HG03378 (cell line): ENCODE results near the gene CDH11.

ENCODE experiments used
- ATAC-seq: cut with Tn5 transposase; IDR thresholded peaks from one replicate; pipeline ENCODE4 v1.9.1; 2021; ENCODE audit warnings: mild to moderate bottlenecking, moderate library complexity; ENCODE audit not compliant: unreplicated experiment

The CDH11 gene

DNA sequence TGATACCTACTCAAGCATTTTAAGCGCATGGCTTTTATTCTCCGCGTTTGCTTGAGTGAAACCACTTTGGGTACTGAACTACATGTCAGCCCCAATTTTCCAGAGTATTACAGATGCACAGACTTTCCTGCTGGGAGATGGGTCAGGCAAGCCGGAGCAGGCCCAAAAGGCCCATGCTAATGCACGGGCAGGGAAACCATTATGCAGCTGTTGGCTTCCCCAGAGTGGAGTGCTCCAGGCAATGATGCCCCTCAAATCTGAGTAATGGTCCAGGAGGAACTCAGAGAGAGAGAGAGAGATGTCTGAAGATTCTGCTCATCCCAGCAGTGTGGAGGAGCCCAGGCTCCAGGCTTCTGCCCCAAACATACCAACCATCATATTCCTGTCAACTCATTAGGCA, 80.2 kb downstream of the CDH11 start:
- ATAC-seq = no peak

DNA sequence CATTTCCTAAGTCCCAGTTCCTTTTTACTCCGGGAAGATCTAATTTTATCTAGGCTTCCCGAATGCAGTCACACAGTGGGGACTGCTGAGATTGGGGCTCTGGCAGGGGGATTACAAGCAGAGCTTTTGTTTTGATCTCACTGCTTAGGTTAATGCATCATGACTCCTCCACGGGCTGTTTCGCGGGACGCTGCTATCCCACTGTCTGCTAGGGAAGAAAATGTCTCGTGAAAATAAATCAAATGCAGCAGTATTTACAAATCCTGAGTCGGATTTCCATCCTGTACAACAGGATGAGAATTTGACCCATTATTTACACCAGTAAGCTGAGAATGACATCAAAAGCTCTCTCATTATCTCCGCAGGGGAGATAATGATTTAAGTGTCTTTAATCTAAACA, 83.8 kb downstream of the CDH11 start:
- no peak for ATAC-seq

DNA sequence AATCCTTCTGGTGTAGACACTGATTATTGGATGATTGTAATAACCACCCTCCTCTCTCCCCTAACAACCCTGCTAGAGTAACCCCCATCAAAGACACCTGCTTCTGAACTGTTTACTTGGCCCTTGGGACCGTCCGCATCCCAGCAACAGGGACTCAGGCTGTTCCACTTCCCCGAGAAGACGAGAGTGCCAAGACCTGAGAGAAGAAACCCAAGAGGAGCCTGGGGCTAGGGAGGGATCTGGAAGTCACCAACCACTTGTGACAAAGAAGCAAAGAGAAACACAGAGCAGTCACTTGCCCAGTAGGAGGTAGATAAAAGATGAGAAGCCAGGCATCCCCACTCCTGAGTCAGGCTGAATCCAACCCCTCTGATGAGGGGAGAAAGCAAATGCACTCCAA, 84.3 kb downstream of the CDH11 start:
- no peak for ATAC-seq

DNA sequence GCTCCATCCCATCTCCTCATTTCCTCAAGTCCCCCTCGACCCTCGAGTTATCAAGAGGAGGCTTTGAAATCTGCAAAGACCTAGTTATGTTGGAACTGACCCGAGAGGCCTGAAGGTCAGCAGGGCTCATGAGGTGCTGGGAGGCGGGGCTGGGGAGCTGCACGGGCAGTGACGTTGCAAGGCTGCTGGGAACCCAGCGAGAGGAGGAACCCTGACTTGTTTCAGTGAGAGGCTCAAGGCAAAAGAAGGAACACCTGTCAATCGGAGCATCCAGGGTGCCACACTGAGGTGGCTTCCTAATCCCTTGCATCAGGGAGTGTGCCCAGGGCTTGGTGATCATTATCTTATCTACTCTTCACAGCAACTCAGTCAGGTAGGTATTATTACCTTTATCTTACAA, 86.9 kb downstream of the CDH11 start:
- ATAC-seq = no peak

DNA sequence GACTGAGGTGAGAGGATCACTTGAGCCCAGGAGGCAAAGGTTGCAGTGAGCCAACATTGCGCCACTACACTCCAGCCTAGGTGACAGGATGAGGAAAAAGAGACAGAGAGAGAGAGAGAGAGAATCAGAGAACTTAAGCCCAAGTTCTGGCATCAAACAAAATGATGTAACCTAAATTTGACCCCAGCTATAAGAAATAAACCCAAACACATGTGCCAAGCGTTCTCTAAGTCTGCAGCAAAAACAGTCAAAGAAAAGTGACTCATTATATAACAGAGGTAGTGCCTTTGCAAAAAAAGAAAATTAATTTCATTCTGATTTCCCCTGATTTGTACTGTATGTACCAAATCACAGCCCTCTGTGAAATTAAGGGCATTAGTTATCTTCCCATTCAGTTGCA, 89.5 kb downstream of the CDH11 start:
- ATAC-seq = no peak

DNA sequence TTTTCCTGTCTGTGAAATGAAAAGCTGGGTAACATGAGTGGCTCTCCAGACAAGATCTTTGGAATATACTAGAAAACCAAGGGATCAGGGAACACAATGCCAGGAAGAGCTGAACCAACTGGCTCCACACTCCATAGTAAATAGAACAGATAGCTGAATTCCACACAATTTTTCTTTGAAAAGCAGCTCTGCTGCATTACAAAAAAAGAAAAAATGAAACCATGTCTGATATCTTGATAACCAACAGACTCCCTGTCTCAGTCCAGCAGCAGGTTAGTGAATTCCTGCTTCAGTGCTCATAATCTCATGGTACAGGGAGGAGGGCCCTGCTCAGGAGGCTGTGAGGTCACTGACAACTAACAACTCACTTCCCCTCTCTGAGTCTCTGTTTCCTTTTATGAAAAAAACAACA, 97.1 kb downstream of the CDH11 start:
- ATAC-seq = no peak

DNA sequence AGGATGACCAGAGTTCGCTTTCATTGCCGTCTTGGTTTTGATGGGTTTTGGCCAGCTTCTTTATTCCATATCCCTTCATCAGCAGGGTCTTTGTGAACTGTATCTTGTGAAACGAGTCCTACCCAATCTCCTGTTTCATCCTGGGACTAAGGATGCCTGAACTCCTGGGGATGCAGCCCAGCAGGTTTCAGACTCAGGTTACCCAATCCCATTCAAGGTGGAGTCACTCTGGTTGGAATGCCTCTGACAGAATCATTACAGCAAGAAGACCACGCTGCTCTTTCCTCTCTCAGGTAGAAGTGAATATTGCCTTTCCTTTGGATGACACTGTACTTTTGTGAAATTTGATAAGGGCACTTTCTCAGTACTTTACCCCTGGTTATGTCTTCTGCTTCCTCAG, 98.1 kb downstream of the CDH11 start:
- no peak for ATAC-seq

DNA sequence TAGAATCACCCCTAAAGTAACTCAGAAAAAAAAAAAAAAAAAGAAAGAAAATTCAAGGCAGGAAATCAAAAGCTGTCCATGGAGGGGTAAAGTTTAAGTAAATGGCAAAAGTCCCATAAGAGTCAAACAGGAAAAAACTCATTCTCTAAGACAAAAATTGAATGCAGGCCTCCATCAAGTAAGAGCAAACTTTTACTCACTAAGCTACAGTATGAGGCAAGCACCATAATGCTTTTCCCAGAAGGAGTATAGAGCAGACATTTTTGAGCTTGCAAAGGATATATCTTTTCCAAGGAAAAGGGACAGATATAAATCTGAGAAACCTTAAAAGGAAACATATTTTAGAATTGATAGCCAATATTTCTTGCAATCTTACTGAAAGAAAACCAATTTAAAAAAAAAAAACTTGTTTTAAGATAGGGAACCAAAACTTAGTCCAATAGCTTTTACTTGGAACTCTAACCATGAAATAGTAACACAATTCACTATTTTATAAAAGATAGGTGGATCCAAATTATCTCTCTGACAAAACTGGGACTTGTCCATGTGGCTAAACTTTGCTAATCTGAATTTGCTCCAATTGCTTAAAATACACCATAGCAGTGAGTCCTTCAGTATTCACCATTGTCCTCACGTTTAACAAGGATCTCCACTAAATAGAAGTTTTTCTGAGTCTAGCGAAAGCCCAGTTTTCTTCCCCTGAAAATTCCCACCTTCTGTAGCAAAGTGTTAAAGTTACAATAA, 99.8 kb downstream of the CDH11 start:
- ATAC-seq = no peak

DNA sequence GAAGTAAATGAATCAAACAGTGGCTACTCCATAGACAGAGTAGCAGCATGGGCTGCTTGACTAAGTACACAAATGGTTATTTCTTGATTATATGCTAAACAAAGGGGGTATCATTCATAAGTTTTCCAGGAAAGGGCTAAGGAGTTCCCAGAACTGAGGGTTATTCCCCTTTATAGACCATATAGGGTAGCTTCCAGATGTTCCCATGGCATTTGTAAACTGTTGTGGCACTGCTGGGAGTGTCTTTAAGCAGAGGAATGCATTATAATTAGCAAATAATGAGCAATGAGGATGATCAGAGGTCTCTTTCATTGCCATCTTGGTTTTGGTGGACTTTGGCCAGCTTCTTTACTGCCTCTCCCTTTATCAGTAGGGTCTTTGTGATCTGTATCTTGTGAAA, 105.1 kb downstream of the CDH11 start:
- ATAC-seq = no peak

DNA sequence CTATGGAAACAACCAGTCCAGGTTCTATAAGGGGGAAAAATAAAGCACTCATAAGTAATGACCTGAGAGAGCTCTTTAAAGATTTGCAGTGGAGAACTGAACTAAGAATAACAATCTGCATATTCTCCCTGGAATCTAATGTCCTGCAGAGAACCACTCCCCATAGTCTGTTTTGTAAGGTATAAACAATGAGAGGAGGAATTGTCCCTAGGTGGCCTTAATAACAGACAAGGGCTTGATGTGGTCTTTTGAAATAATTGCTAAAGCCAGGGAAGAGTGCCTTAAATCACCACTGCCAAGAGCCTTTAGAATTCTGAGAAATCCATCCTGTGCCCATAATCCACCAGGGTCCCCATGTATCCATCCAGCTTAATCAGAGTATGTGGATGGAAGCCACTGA, 106.3 kb downstream of the CDH11 start:
- ATAC-seq = no peak

DNA sequence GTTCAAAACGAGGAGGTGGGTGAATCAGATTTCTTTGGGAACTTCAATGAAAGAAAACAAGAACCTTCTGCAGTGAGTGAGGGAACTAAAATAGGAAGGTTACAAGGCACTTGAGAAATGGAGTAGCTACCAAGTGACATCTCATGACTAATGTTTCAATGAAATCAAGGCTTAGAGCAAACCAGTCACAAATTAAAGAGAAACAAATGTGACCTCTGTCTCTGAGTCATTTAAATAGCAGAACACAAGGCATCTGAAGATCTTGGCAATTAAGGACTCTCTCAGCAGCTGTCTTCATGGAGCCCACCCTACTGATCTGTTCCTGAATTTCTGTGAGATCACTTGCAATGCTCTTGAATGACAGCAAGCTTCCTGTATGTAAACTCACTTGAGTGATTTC, 109.5 kb downstream of the CDH11 start:
- no peak for ATAC-seq

DNA sequence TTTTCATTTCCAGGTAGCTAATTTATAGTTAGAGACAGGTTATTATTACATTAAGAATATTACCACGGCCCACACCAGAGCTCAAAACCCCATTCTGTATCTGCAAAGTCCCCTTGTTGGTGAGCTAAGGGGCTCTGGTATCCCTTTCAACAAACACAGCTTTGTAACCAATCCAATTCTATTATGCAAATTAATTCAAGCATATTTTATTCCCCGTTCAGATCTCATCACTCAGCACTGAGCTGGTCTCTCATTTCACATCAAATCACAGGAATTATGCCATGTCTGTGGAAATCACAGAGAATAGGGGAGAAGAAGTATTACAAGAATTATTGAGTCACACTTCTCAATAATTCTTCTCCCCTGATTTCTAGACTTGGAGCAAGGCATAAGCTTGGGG, 111.7 kb downstream of the CDH11 start:
- no peak for ATAC-seq

DNA sequence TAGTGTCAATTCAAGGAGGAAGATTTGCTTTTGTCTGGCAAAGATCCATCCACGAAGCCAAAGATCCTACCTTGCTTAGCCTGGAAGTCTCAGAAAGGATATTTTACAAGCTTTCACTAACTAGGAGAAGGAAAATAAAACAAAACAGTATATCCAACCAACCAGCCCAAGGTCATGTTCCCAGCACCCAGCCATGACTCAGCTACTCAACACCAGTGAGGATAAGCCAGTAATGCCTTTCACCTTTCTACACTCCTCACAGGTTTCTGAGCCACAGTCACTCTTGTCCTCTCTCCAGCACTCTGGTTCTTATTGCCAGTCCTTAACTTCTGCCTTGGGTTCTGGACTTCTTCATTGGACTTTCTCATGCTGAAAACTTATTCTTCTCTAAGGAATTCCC, 116.2 kb downstream of the CDH11 start:
- no peak for ATAC-seq

DNA sequence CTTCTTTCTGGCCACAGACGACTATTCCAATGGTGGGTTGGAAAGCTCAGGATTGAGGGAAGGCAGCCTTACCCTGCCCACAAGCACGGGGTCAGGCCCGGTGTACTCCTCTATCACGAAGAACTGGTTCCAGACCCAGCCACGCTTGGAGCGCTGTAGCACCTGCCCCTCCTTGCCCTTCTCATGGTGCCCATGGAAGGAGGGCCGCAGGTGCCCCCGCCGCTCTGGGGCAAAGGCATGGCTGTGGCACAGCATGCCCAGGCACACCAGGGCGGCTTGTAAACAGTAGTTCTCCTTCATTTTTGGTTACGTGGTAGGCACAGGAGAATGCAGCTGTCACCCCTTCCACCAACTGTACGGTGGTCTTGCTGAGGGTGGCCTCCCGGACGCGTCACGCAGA, 117.3 kb downstream of the CDH11 start:
- ATAC-seq = no peak

DNA sequence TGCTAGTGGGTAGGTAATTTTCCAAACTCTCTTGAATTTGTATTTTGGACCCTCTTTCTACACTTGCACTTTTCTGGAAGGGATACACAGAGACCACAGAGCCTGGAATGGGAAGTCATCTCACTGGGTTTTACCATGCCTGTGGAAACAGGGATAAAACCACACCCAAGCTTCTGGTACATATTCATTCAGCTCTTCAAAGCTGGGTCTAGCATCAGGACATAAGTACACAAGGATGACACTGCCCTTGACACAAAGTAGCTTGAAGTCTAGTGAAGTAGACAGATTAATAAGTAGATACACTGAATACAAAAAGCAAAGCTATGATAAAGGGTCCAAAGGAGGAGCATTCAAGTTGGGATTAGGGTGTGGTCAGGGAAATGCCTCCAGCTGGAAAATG, 118.2 kb downstream of the CDH11 start:
- no peak for ATAC-seq

DNA sequence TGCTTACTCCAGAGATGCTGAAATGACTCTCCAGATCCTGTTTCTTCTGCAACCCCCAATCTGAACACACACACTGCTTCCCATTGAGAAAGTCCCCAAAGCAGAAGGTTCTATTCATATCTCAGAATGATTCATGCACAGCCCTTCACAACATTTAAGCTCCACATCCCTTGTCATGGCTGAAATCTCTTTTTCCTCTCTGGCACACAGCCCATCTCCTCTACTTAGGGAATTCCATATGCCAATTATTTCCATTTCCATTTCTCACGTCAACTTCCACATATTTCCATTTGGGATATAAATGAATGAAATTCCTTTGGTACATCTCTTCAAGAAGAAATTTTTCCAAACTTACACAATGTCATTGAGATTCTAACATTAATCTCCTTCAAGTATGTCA, 119.6 kb downstream of the CDH11 start:
- no peak for ATAC-seq

DNA sequence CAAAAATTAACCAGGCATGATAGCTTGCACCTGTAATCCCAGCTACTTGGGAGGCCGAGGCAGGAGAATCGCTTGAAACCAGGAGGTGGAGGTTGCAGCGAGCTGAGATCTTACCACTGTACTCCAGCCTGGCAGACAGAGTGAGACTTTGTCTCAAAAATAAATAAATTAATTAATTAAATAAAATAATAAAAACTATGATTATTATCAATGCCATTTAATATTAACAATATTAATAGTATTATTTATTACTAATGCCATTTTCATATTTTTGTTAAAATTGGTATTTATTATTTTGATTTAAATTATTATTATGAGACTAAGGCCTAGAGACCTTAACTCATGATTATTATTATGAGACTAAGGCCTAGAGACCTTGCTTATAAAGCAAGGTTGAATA, 121.2 kb downstream of the CDH11 start:
- ATAC-seq = no peak

DNA sequence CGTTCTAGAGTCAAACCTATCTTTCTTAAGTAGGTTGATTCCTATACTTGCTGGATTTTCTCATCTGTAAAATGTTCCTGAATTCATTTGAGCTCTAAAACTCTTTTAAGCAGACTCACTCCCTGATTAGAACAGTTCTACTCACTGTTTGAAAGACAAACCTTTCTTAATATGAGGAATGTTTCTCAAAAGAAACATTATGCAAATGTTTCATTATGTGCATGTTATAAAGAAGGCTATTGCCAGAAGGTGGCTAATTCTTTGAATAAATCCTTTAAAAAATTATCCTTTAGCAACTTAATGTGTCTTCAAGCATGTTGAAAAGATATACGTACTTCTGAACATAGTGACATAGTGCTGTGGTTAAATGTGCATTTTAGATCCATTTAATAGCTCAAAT, 124.1 kb downstream of the CDH11 start:
- ATAC-seq = no peak

DNA sequence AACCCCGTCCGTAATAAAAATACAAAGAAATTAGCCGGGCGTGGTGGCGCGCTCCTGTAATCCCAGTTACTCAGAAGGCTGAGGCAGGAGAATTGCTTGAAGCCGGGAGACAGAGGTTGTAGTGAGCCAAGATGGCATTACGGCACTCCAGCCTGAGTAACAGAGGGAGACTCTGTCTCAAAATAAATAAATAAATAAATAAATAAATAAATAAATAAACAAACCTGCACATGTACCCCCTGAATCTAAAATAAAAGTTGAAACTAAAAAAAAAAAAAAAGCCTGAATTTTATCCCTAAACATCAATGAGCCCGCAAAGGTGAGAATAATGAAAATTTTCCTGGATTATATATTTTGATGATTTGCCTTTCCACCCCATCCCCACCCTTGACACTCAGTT, 124.7 kb downstream of the CDH11 start:
- no peak for ATAC-seq

DNA sequence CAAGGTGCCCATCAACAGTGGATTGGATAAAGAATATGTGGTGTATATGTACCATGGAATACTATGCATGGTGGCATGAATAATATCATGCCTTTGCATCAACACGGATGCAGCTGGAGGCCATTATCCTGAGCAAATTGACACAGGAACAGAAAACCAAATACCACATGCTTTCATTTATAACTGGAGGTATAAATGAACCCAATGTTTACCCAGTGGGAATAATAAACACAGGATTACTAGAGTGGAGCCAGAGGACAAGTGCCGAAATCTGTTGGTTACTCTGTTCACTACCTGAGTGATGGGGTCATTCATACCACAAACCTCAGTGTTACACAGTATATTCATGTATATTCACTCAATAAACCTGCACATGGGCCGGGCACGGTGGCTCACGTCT, 125.2 kb downstream of the CDH11 start:
- no peak for ATAC-seq

DNA sequence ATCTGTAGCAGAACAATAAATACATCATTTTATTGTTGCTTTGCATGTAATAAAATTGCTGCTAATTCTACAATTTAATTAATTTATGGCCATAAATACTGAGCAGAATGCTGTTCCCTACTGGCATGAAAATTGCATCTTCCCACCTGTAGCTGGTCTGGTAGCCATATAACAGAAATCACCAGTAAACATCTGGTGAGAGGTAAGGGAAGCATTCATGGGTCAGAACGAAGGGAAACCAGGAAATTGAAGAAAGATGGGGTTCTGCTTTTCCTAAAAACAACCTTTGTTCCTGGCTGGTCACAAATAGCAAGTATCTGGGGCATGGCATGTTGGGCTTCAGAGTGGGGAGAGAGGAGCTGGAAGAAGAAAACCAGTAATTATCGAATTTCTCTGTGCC, 128.4 kb downstream of the CDH11 start:
- no peak for ATAC-seq

DNA sequence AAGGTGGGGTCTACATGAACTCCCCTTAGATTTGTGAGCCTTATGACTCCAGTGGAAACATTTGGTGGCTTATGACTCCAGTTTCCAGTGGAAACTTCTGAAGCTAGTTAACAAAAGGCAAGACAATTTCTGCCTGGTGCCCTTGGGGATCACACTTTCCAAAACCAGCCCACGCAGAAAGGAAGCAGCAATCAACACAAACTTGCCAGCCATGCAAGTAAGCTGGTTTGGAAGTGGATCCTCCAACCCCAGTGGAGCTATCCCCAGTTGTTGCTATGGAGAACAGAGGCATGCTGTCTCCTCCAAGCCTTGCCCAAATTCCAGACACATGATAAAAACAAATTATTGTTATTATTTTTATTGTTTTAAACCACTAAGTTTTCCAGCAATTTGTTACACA, 130.9 kb downstream of the CDH11 start:
- no peak for ATAC-seq

DNA sequence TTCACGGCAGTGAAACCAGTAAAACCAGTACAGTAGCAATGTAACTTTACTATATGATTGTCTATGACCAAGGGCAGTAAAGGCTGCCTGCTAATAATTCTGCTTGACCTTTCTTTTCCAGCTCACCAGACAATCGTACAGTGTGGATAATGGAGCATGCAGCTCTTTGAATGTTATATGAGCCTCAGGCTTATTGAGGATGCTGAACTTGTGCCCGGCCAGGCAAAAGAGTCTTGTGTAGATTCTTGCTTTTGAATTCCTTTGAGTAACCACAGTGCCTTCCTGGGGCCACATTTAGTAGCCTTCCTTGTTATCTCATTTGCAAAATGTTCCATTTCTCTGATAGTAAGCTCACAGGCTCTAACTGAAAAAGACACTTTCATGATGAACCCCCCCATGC, 131.8 kb downstream of the CDH11 start:
- ATAC-seq = no peak
